GM18498 (cell line): ENCODE measurements around the gene LGALS8.
"Not testable (repeated sequence)": the region's sequence is repeated elsewhere in the genome, so short reads cannot be mapped to it uniquely, and the experiment has no call there.

ENCODE experiments used
- ATAC-seq: cut with Tn5 transposase; IDR thresholded peaks from one replicate; pipeline ENCODE4 v1.9.1; 2021; ENCODE audit warnings: mild to moderate bottlenecking, moderate library complexity; ENCODE audit not compliant: unreplicated experiment

LGALS8 gene

GRCh38 chr1:236536540-236536939 lies 12.8 kb downstream of the LGALS8 start:
- ATAC-seq = no peak

- no peak for ATAC-seq
Observed at GRCh38 chr1:236540813-236541465, 17.2 kb downstream of the LGALS8 start.

- ATAC-seq = no peak
Observed at GRCh38 chr1:236541710-236542109, 17.9 kb downstream of the LGALS8 start.

- no peak for ATAC-seq
Observed at GRCh38 chr1:236543065-236543669, 19.4 kb downstream of the LGALS8 start.

GRCh38 chr1:236545621-236546169 lies 21.9 kb downstream of the LGALS8 start:
- ATAC-seq = no peak

- ATAC-seq = no peak
Observed at GRCh38 chr1:236548452-236548851, 24.7 kb downstream of the LGALS8 start.

- no peak for ATAC-seq
Observed at GRCh38 chr1:236550961-236551851, 27.4 kb downstream of the LGALS8 start.

- ATAC-seq = no peak
Observed at GRCh38 chr1:236552096-236552495, 28.3 kb downstream of the LGALS8 start.

- no peak for ATAC-seq
Observed at GRCh38 chr1:236552901-236553300, 29.1 kb downstream of the LGALS8 start.

- ATAC-seq = no peak
Observed at GRCh38 chr1:236553370-236553769, 29.6 kb downstream of the LGALS8 start.

- no peak for ATAC-seq
Observed at GRCh38 chr1:236556606-236557005, 32.8 kb downstream of the LGALS8 start.

- ATAC-seq = no peak
Observed at GRCh38 chr1:236558081-236558480, 34.3 kb downstream of the LGALS8 start.

- ATAC-seq = no peak
Observed at GRCh38 chr1:236558846-236559245, 35.1 kb downstream of the LGALS8 start.

- ATAC-seq = no peak
Observed at GRCh38 chr1:236560213-236560771, 36.5 kb downstream of the LGALS8 start.

- ATAC-seq = no peak
Observed at GRCh38 chr1:236561976-236562375, 38.2 kb downstream of the LGALS8 start.

GRCh38 chr1:236565530-236565929 lies 41.7 kb downstream of the LGALS8 start:
- no peak for ATAC-seq

- ATAC-seq = no peak
Observed at GRCh38 chr1:236568285-236568894, 44.6 kb downstream of the LGALS8 start.

- ATAC-seq = no peak
Observed at GRCh38 chr1:236575523-236575922, 51.7 kb downstream of the LGALS8 start.

- no peak for ATAC-seq
Observed at GRCh38 chr1:236576004-236576403, 52.2 kb downstream of the LGALS8 start.

- ATAC-seq = not testable (repeated sequence)
Observed at GRCh38 chr1:236577041-236577440, 53.3 kb downstream of the LGALS8 start.

GRCh38 chr1:236578661-236579060 lies 54.9 kb downstream of the LGALS8 start:
- ATAC-seq = no peak
